CD14-positive monocyte (primary cell): Measurements from ENCODE around the gene SNCAIP. TPM values are rescaled to one million over a fixed set of nuclear protein-coding genes. Genes with fewer than 3 reads are reported as not detected.

ENCODE experiments used
- DNase-seq, 3 donors: peaks; one replicate each; pipeline ENCODE4 v3.0.0-alpha.2; 2011 to 2022
- H2AFZ ChIP-seq: 2 replicates; pipeline ENCODE4 v1.6.0; 2012; ENCODE audit warnings: mild to moderate bottlenecking, low read depth, low read length, inconsistent platforms; ENCODE audit not compliant: insufficient read depth, poor library complexity, severe bottlenecking
- H3K27ac ChIP-seq, 2 donors: 1 replicate in 1 of 2; 2 replicates in 1 of 2; pipeline ENCODE4 v1.5.1; 2012 to 2013; ENCODE audit warnings: low read length in 2 of 2, control low read depth in 1 of 2, inconsistent platforms in 1 of 2, low read depth in 1 of 2, mild to moderate bottlenecking in 1 of 2
- H3K27me3 ChIP-seq, 2 donors: one replicate each; pipeline versions ENCODE4 v1.6.0 to v1.6.1; 2011 to 2013; ENCODE audit warnings: low read length in 2 of 2; ENCODE audit not compliant: control insufficient read depth in 2 of 2, insufficient read depth in 2 of 2
- H3K36me3 ChIP-seq, 2 donors: replicated peaks in 1 of 2; 1 replicate in 1 of 2; 2 replicates in 1 of 2; pipeline versions ENCODE4 v1.5.1 to v1.6.1; 2012 to 2013; ENCODE audit warnings: low read length in 2 of 2, control low read depth in 1 of 2, inconsistent platforms in 1 of 2, mild to moderate bottlenecking in 1 of 2; ENCODE audit not compliant: insufficient read depth in 2 of 2, control insufficient read depth in 1 of 2
- H3K4me1 ChIP-seq, 2 donors: 1 replicate in 1 of 2; 2 replicates in 1 of 2; pipeline versions ENCODE4 v1.5.1 to v1.6.1; 2012 to 2013; ENCODE audit warnings: low read length in 2 of 2, control low read depth in 1 of 2, inconsistent platforms in 1 of 2, mild to moderate bottlenecking in 1 of 2, moderate library complexity in 1 of 2; ENCODE audit not compliant: insufficient read depth in 2 of 2, control insufficient read depth in 1 of 2
- H3K4me2 ChIP-seq: replicated peaks from 2 replicates; pipeline ENCODE3; 2012; ENCODE audit warnings: low read length, moderate library complexity, mild to moderate bottlenecking; ENCODE audit not compliant: poor library complexity, severe bottlenecking; ENCODE audit errors: extremely low read depth
- H3K4me3 ChIP-seq, 3 experiments: fragments of 200-600 bp in 1 of 3; sonication (generic) in 1 of 3; replicated peaks in 1 of 3; 1 replicate in 2 of 3; 2 replicates in 1 of 3; pipeline ENCODE4 v1.5.1; 2011 to 2013; ENCODE audit warnings: low read length in 3 of 3, mild to moderate bottlenecking in 3 of 3, control low read depth in 2 of 3, low read depth in 2 of 3, inconsistent platforms in 1 of 3, moderate library complexity in 1 of 3
- H3K79me2 ChIP-seq: 2 replicates; pipeline ENCODE4 v1.6.0; 2012; ENCODE audit warnings: mild to moderate bottlenecking, control low read depth, inconsistent platforms, low read length, moderate library complexity; ENCODE audit not compliant: insufficient read depth
- H3K9ac ChIP-seq: 2 replicates; pipeline ENCODE4 v1.6.0; 2017; ENCODE audit warnings: low read length, mild to moderate bottlenecking; ENCODE audit not compliant: insufficient read depth, poor library complexity, severe bottlenecking
- H3K9me3 ChIP-seq, 2 donors: replicated peaks in 1 of 2; 1 replicate in 1 of 2; 2 replicates in 1 of 2; pipeline versions ENCODE4 v1.5.1 to v1.6.1; 2012 to 2013; ENCODE audit warnings: low read length in 2 of 2, control low read depth in 1 of 2; ENCODE audit not compliant: control insufficient read depth in 1 of 2, insufficient read depth in 1 of 2
- H4K20me1 ChIP-seq: 2 replicates; pipeline ENCODE4 v1.6.0; 2012; ENCODE audit warnings: mild to moderate bottlenecking, low read length, control low read depth, moderate library complexity; ENCODE audit not compliant: insufficient read depth
- H3K27ac Mint-ChIP-seq, 7 donors: one replicate each; pipeline ENCODE4 v1.8.0; 2020; ENCODE audit warnings: mild to moderate bottlenecking in 7 of 7, mixed read lengths in 7 of 7, moderate library complexity in 6 of 7, inconsistent platforms in 2 of 7
- H3K27me3 Mint-ChIP-seq, 3 donors: one replicate each; pipeline ENCODE4 v1.8.0; 2021 to 2022; ENCODE audit warnings: low read depth in 3 of 3, mild to moderate bottlenecking in 3 of 3, mixed read lengths in 3 of 3, moderate library complexity in 3 of 3, inconsistent platforms in 1 of 3
- H3K36me3 Mint-ChIP-seq, 2 donors: one replicate each; pipeline ENCODE4 v1.8.0; 2020; ENCODE audit warnings: mixed read lengths in 2 of 2, inconsistent platforms in 1 of 2, mild to moderate bottlenecking in 1 of 2
- H3K4me1 Mint-ChIP-seq: one replicate; pipeline ENCODE4 v1.8.0; 2020; ENCODE audit warnings: mild to moderate bottlenecking, mixed read lengths
- H3K4me3 Mint-ChIP-seq, 2 donors: one replicate each; pipeline ENCODE4 v1.8.0; 2020; ENCODE audit warnings: mild to moderate bottlenecking in 2 of 2, mixed read lengths in 2 of 2, moderate library complexity in 1 of 2
- H3K9me3 Mint-ChIP-seq, 7 donors: one replicate each; pipeline ENCODE4 v1.8.0; 2020 to 2022; ENCODE audit warnings: mixed read lengths in 7 of 7, mild to moderate bottlenecking in 6 of 7, moderate library complexity in 6 of 7, inconsistent platforms in 2 of 7
- CTCF ChIP-seq: fragments of 200-600 bp; IDR thresholded peaks from one replicate; pipeline ENCODE4 v1.8.0; 2022; ENCODE audit warnings: antibody characterized with exemption, mild to moderate bottlenecking
- WGBS: methylation state at CpG from one replicate; pipeline ENCODE4 v1.1.5; 2013; ENCODE audit warnings: missing lambda C conversion rate; ENCODE audit not compliant: insufficient coverage; 5-methylcytosine and 5-hydroxymethylcytosine counted together
- intact Hi-C, 2 donors: fragments of 100-400 bp; cut with micrococcal nuclease; formaldehyde crosslinking; loops; one replicate each; pipeline versions ENCODE4 v1.15.0 to v1.15.1; 2023
- polyA plus RNA-seq, 3 donors: library from polyadenylated mRNA; depleted of rRNA in 1 of 3; unstranded in 2 of 3; stranded (reverse) in 1 of 3; fragments of 300-500 nt in 2 of 3; fragments of >200 nt in 1 of 3; fragmentation: Illumina TruSeq in 2 of 3; gene quantifications; 1 replicate in 2 of 3; 2 replicates in 1 of 3; pipeline ENCODE4 v1.2.3, GENCODE V29; 2012 to 2021

The SNCAIP gene
- polyA plus RNA-seq, 3 donors = not detected

DNA sequence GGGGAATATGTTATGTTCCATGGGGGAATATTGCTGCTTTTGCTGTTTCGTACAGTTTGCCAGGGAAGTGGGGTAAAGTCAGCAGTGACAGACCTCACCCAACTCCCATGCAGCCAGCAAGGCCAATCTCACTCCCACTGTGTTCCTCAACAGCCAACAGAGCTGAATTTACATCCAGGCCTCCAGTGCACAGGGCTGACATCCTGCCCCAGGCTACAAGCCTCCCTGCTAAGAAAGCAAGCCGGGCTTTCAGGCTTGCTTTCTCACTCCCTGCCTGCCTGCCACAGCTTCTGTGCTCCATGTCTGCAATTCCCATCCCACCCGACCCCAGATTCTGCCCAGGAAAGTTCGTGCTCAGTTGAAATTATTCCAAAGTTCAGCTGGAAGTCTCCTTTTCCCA lies 25.5 kb upstream of the SNCAIP start:
- intact Hi-C loops = no loop called here
- 83% methylated on average over 3 of the region's 4 CpGs for WGBS
- H3K4me3 Mint-ChIP-seq = no peak overlapping the region
- peaks cover 5 to 6% of the 10 kb centered on the region in 2 donors for H3K9me3 ChIP-seq
- no peaks in the 10 kb centered on the region for H3K27me3 ChIP-seq
- H2AFZ ChIP-seq = no peak overlapping the region
- H3K79me2 ChIP-seq = no peaks in the 10 kb centered on the region
- H4K20me1 ChIP-seq = no peaks in the 10 kb centered on the region
- H3K9me3 Mint-ChIP-seq = peaks cover 0 to 10% (median 3%) of the 10 kb centered on the region in 7 donors
- TF ChIP-seq CTCF = no peak
- H3K4me3 ChIP-seq = no peak overlapping the region
- H3K36me3 ChIP-seq = no peaks in the 10 kb centered on the region
- H3K27me3 Mint-ChIP-seq = peaks cover 0 to 2% (median 2%) of the 10 kb centered on the region in 3 donors
- no peak overlapping the region for H3K4me2 ChIP-seq
- H3K27ac ChIP-seq = no peak overlapping the region
- no peak overlapping the region for H3K27ac Mint-ChIP-seq
- H3K4me1 Mint-ChIP-seq = no peaks in the 10 kb centered on the region
- no peak overlapping the region for H3K9ac ChIP-seq
- no peak for DNase-seq
- no peaks in the 10 kb centered on the region for H3K36me3 Mint-ChIP-seq
- no peaks in the 10 kb centered on the region for H3K4me1 ChIP-seq

GRCh38 chr5:122287101-122287500 lies 24.9 kb upstream of the SNCAIP start:
- no peak overlapping the region for H3K27ac Mint-ChIP-seq
- H2AFZ ChIP-seq = no peak overlapping the region

More at GRCh38 chr5:122287101-122287500, 24.9 kb upstream of the SNCAIP start:
- H3K4me1 Mint-ChIP-seq = no peaks in the 10 kb centered on the region
- no peak for TF ChIP-seq CTCF
- no peaks in the 10 kb centered on the region for H3K79me2 ChIP-seq
- H4K20me1 ChIP-seq = no peaks in the 10 kb centered on the region
- no peaks in the 10 kb centered on the region for H3K36me3 ChIP-seq
- no peak overlapping the region for H3K9ac ChIP-seq
- H3K4me3 Mint-ChIP-seq = no peak overlapping the region
- no peaks in the 10 kb centered on the region for H3K27me3 ChIP-seq
- H3K4me1 ChIP-seq = no peaks in the 10 kb centered on the region
- H3K9me3 Mint-ChIP-seq = peaks cover 0 to 10% (median 3%) of the 10 kb centered on the region in 7 donors
- no peak overlapping the region for H3K4me3 ChIP-seq
- H3K27me3 Mint-ChIP-seq = peaks cover 0 to 2% (median 2%) of the 10 kb centered on the region in 3 donors
- intact Hi-C loops = no loop called here
- no peak overlapping the region for H3K4me2 ChIP-seq
- WGBS = 100% methylated on average over 1 of the region's 3 CpGs
- DNase-seq = no peak
- peaks cover 5 to 6% of the 10 kb centered on the region in 2 donors for H3K9me3 ChIP-seq
- H3K36me3 Mint-ChIP-seq = no peaks in the 10 kb centered on the region
- no peak overlapping the region for H3K27ac ChIP-seq
